Endometrial microvascular endothelial cells (primary cell): ENCODE data around the gene MYL4. TPM values are rescaled to one million over a fixed set of nuclear protein-coding genes. Genes with fewer than 3 reads are reported as not detected.
"Not testable (repeated sequence)": the region's sequence is repeated elsewhere in the genome, so short reads cannot be mapped to it uniquely, and the experiment has no call there.

Experiments
- in situ Hi-C: cut with HindIII; loops from 2 replicates; pipeline ENCODE4 v1.10.0; 2017; ENCODE audit warnings: low sequenced_read_pairs, low pct_unique_long_range_greater_than_20kb; ENCODE audit errors: inconsistent ontology term
- total RNA-seq: library from RNA; depleted of rRNA; stranded (reverse); fragments of >200 nt; gene quantifications from one replicate; pipeline ENCODE4 v1.2.3, GENCODE V29; 2015; ENCODE audit errors: inconsistent ontology term

Gene MYL4
- total RNA-seq, 1 donor from 2014 or later, result 1.1 TPM

DNA sequence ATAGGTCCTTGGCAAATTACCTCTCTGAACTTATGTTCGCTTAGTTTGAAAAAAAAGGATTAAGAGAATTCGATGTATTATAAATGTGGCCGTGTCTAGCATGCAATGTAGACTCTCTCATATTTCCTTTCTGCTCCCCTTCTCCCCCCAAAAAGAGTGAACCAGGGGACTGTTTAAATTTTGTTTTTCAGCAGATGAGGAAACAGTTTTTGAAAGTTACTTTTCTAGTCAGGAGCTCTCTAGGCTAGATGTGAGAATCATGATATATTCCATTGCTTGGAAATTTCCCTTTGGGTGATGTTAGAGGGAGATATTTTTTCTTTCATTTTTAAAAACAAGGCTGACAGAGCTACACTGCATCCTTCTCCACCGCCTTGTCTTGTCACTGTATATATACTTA is 18.9 kb upstream of the MYL4 start:
- in situ Hi-C loops, result no loop called here

DNA sequence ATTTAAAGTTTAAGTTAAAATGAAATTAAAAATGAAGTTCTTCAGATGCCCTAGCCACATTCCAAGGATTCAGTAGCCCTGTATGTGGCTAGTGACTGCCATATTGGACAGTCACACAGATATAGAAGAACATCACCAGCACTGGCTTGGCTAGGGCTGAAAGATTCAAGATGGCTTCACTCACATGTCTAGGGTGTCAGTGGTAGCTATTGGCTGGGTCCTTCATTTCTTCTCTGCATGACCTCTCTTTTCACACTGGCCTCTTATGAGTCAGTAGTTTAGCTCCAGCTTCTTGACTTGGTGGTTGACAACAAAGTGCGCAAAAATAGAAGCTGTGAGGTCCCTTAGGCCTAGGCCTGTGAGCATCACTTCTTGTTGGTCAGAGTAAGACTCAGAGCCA is 18.4 kb upstream of the MYL4 start:
- in situ Hi-C loops, result no loop called here

- in situ Hi-C loops, result no loop called here
These were observed 16.6 kb upstream of the MYL4 start for GRCh38 chr17:47192554-47192953.

GRCh38 chr17:47193931-47194511 is 15.1 kb upstream of the MYL4 start:
- in situ Hi-C loops, result no loop called here

- in situ Hi-C loops, result no loop called here
These were observed 11.3 kb upstream of the MYL4 start for GRCh38 chr17:47197821-47198220.

DNA sequence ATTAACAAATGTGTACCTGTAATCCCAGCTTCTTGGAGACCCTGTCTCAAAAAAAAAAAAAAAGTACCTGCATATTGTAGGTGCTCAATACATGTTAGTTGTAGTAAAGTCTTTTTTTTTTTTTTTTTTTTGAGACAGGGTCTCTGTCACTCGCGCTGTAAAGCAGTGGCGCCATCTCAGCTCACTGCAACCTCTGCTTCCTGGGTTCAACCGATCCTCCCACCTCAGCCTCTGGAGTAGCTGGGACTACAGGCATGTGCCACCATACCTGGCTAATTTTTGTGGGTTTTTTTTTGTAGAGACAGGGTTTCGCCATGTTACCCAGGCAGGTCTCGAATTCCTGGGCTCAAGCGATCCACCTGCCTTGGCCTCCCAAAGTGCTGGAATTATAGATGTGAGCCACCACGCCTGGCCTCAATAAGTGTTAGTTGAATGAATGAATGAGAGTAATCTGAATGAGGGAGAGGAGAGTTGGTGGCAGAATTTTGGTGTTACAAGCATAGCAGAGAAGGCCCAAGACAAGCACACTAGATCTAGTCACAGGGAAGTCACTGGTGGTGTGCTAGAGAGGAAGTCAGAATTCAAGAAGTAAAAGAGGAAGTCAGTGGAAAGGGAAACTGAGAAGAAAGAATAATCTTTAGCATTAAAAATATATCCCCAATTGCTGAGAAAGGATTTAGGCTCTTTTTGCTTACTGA is 9.4 kb upstream of the MYL4 start:
- in situ Hi-C loops, result no loop called here

DNA sequence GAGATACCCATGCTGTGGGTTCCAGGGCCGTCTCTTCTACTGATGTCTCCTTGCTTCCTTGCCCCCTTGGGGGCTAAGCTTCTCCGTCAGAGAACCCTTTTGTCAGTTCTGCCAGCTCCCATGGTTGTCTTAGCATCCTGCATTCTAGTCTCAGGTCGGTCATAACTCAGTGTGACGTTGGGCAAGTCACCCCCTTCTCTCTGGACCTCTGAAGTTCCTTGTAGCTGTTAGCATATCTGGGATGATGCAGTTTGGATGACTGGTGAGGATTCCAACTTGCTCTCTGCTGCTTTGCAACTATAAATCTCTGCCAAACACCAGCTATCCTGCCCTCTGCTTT is 8.9 kb upstream of the MYL4 start:
- in situ Hi-C loops, result no loop called here

DNA sequence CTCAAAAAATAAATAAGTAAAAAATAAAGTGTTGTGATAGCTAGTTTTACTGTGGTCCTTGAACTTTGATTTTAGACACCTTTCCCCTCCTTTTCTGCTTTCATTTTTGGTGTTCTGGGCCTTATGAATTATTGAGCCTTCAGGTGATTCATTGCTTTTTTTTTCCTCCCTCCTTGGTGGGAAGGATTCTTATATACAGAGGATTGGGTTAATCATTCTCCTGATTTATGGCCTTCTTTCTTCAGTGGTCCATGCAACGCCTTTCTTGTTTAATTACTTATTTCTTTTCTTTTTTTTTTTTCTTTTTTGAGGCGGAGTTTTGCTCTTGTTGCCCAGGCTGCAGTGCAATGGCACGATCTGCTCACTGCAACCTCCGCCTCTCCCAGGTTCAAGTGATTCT is 8.0 kb upstream of the MYL4 start:
- in situ Hi-C loops, result no loop called here

DNA sequence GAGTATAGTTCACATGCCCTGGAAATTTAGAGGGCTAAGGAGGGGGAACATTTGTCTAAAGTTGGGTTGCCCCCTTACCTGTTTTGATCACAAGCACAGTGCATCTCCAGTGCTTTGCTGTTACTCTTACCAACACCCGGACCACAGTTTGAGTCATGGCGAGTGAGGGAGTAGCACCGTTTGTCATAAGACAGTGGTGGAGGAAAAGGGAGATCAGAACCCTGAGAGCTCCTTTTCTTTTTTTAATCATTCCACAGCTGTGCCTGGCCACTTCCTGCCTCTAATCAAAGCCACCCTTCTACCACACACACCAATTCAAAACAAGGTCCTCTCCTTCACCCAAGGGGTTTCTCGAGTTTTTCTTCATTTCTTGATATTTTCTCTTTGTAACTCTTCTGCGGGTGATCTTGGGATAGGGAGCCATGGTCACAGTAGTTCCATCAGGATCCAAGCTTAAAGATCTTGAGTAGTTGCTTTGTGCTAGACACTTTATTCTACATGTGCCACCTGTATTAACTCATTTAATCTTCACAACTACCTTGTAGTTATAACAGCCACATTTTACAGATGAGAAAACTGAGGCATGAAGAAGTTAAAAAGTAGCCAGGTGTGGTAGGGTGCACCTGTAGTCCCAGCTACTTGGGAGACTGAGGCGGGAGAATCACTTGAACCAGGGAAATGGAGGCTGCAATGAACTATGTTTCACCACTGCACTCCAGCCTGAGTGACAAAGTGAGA is 5.0 kb upstream of the MYL4 start:
- in situ Hi-C loops, result no loop called here

DNA sequence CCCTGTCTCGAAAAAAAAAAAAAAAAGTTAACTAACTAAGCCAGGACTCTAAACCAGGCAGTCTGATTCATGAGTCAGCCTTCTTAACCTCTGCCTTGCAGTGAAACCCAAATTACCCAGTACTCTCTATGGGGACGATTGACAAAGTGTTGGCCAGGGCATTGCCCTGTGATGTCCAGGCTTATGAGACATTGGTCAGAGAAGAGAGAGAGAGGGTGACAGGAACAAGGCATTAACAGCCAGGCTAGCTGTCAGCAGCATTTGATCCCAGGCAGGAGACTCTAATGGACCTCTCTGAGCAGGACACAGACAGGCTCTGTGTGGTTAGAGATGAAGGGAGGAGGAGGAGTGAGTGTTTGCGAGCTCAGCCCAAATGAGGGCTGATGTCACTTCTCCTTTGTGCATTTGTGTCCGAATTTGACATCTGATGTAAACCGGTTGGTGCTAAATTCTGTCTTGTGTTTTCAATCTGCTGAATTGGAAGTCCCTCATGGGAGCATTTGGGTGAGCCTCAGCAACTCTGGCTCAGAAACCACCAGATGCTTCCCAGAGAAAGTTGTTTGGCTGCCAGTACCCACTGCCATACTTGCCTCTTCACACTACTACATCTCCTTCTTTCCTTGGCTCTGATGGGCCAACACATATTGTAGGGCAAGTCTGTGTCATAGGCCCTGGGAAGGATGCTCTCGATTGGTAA is 4.3 kb upstream of the MYL4 start:
- in situ Hi-C loops, result no loop called here

GRCh38 chr17:47205419-47205963 is 3.7 kb upstream of the MYL4 start:
- in situ Hi-C loops, result no loop called here

GRCh38 chr17:47207143-47208067 is 1.7 kb upstream of the MYL4 start:
- in situ Hi-C loops, result no loop called here

DNA sequence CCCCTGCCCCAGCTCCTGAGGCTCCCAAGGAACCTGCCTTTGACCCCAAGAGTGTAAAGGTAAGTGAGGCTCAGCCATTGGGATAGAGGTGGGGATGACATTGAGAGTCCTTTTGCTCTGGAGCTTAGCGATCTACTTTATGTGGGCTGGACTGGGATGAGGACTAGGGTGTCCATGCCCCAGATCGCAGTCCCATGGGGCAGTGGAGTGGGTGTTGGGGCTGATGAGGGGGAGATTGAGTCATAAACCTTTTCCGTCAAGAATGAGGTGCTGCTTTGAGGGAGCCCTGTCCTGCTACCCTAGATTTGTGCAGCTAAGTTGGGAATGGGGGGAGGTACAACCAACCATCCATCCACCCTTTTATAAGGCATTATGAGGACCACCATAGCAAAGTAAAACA is 351 bp downstream of the MYL4 start:
- in situ Hi-C loops, result no loop called here

GRCh38 chr17:47210105-47210504 is 957 bp downstream of the MYL4 start:
- in situ Hi-C loops, result no loop called here

GRCh38 chr17:47210779-47211178 is 1.6 kb downstream of the MYL4 start:
- in situ Hi-C loops, result no loop called here

DNA sequence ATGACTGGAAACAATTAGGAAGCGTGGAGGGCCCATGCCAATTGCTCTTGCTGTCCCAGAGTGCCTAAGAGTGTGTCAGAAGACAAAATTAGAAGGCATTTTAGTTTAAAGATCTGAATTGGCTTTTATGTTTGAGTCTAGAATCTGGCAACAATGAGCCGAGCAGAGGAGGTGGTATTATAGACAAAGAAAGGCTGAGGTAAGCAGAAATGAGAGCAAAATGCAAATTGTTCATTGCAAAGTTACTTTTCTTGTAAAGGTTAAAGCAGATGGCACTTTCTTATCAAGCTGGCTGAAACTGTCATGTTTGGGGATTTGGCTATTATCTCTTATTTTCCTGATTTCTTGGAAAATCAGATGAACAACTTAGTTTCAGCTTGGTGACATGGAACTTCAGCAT is 3.3 kb downstream of the MYL4 start:
- in situ Hi-C loops, result no loop called here

- in situ Hi-C loops, result no loop called here
These were observed 4.4 kb downstream of the MYL4 start for GRCh38 chr17:47213540-47213939.

DNA sequence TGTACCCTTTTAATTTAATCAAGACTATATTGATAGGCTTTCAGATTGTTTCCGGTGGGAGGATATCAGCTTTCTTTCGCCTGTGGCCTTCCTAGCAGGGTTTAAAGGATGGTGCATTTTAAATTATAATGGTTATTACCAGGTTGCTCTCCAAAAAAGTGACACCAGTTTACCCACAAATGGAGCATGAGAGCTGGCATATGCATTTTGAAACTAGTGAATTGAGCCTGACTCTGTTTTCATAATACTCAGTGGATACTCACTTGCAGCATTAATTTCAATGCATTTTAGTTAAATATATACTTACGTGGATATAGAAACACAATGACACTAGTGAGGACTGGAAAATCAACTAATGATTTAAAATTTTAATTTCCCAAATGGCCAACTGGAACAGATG is 5.8 kb downstream of the MYL4 start:
- in situ Hi-C loops, result no loop called here

DNA sequence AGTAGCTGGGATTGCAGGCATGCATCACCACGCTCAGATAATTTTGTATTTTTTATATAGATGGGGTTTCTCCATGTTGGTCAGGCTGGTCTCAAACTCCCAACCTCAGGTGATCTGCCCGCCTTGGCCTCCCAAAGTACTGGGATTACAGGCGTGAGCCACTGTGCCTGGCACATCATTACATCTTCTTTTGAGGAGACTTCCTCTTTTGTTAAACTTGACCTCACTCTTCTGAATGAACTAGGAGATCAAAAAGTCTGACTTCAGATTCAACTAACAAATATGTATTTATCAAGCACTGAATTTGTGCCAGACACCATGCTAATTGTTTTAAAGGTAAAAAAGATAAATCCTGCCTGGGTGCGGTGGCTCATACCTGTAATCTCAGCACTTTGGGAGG is 7.7 kb downstream of the MYL4 start:
- in situ Hi-C loops, result not testable (repeated sequence)
